Cerebellar nuclear complex (tissue), 1 donor: ENCODE measurements around the gene MYO18B.
"Not testable (repeated sequence)": the region's sequence is repeated elsewhere in the genome, so short reads cannot be mapped to it uniquely, and the experiment has no call there.

Experiments
- DNase-seq, 2 experiments: peaks; one replicate each; lab custom pipeline; 2025; lab: John Stamatoyannopoulos, UW

The MYO18B gene, protein sequence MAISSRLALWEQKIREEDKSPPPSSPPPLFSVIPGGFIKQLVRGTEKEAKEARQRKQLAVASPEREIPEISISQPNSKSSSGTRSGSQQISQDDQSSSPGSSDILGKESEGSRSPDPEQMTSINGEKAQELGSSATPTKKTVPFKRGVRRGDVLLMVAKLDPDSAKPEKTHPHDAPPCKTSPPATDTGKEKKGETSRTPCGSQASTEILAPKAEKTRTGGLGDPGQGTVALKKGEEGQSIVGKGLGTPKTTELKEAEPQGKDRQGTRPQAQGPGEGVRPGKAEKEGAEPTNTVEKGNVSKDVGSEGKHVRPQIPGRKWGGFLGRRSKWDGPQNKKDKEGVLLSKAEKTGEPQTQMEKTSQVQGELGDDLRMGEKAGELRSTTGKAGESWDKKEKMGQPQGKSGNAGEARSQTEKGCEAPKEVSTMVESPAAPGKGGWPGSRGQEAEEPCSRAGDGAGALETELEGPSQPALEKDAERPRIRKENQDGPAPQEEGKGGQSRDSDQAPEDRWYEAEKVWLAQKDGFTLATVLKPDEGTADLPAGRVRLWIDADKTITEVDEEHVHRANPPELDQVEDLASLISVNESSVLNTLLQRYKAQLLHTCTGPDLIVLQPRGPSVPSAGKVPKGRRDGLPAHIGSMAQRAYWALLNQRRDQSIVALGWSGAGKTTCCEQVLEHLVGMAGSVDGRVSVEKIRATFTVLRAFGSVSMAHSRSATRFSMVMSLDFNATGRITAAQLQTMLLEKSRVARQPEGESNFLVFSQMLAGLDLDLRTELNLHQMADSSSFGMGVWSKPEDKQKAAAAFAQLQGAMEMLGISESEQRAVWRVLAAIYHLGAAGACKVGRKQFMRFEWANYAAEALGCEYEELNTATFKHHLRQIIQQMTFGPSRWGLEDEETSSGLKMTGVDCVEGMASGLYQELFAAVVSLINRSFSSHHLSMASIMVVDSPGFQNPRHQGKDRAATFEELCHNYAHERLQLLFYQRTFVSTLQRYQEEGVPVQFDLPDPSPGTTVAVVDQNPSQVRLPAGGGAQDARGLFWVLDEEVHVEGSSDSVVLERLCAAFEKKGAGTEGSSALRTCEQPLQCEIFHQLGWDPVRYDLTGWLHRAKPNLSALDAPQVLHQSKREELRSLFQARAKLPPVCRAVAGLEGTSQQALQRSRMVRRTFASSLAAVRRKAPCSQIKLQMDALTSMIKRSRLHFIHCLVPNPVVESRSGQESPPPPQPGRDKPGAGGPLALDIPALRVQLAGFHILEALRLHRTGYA (N-terminal part only)

DNA sequence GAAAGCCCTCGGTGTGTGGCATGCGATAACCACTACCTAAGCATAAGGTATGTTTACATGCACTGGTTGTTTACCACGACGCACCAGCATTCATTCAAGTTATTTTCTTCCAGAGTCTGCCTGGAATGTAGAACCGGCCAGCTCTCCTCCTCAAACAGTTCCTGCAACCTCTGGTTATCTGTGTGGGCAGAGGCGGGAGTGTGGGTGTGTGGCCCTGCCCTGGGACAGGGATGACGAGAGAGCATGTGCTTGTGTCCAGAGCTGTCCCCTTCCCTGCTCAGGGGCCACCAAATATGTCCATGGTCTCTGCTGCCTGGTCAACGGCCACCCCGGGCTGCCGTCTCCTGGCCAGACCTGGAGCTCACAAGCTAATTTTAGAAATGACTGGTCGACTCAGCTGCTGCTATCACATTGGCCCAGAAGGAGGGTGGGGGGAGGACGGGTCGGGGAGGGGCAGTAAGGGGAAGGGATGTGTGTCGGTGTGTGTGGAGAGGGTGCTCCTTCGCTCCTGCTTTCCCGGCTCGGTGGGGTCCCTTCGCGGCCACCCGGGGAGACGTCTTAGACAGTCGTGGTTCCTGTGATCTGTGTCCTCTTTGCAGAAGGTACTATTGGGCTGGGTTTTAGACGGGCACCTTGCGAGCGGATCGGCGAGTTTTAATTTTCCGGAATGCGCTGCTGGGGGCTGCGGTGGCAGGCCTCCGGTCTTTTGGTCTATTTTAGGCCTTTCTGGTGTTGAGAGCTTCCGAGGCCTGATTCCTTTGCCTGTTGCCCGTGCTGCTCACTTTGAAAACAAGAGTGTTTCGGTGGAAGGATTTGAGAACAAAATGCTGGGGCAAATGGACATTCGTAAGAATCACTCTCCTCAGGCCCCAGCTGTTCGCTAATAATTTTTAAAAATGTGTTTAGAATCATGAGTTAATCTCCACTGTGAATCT lies at the start of gene MYO18B:
Gene MYO18B, plus strand, starts transcription at position 497 of the 935 bp plus-strand sequence. CDS start 18,905 bp downstream, outside the sequence.
- no peak for DNase-seq

DNA sequence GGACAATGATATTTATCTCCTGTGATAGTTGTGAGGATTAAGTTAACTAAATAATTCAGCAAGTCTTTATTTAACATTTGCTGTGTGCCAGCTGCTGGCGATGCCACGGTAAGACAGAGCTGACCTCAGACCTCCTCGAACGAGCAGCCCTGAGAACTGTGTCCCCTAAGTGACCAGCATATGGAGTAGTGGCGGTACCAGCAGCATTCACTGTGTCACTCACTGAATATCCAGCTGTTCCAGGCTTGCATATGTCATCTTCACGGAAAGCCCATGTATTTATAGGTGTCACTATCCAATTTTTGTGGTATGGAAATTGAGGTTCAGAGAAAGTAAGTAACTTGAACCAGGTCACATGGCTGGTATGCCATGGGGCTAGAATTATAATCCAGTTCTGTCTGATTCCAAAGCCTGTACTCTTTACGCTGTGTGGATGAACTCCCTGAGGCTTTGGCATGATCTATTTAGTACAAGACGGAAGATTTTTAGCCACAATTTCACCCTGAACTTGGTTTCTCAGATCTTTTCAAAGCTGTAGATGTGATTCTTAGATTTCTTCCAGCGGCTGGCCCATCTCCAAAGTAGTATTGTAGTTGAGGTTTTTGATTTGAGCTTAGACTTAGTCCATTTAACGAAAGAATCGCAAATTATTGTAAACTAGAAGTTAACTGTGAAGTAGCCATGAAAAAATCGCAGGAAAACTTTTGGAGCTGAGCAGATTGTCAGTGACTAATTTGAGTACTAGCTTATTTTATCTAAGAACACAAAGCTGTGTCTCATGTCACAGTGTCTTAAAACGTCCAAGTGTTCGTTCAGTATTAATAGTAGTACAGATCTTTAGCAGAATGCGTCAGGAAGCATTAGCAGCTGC lies 49.4 kb upstream of the MYO18B start:
- no peak for DNase-seq

DNA sequence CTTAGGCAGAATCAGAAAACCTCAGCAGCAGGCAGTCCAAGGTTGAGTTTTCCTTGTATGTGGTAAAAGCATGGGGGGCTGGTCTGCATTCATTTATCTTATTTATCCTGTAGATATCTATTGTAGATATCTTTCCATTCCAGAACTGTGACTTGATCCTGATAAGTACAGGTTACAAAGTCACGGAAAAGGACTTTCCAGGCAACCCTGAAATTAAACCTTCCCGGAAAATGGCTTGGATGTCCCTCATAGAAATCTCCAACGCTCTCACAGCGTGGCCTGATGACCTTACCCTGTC lies 48.8 kb upstream of the MYO18B start:
- no peak for DNase-seq

GRCh38 chr22:25694196-25694907 lies 47.6 kb upstream of the MYO18B start:
- DNase-seq, result no peak

DNA sequence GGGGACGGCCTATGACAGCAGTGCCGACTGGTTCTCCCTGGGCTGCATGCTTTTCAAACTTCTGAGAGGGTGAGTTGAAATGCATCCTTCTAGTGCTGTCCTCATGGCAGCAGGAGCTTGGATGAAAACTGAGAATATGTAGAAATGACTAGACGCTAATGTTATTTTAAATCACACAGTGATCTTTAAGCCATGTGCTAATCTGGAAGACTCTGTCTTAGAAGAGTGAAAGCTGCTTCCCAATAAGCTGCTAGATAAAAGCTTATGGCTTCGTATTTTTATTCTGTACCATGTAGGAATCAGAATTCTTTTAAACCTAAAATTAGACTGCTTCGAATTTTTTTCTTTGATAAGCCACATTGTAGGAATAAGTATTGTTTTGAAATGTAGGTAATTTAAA lies 46.8 kb upstream of the MYO18B start:
- no peak for DNase-seq

DNA sequence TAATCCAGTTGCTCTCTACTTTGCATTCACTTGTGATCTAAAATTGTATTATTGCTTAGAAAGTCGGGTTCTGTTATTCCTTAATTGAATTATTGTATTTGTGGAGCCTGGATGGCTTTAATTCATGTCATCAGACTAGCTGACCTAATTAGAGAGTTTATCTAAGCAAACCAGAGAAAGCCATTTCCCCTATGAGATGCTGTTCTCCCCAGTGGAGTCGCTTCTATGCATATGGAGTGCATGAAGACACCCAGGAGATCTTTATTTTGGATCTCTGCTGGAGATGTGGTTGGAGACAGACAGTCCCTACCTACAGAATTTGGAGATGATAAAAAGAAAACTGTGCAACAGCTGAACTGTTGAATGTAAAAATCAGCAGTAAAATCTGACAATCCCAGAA lies 45.2 kb upstream of the MYO18B start:
- DNase-seq, result no peak

DNA sequence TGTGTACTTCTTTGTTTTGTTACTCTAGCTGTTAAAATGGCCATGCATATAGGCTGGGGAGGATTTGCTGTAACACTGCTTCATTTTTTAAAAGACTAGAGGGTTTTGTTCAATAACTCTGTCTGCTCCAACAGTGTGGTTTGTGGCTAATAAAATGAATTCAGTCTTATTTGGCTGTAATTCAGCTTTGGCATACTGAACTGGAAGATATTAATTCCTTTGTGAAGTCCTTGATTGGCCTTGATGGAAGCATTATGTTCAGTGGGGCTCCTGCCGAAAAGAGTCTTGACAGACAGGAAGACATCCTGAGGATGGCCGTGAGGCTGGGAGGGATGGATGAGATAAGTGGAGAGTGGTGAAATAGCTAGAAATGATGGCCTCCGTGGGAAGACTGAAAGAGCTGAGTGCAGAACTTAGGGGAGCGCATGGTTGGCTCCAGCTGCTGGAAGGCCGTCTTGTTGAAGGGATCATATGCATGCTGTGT lies 44.8 kb upstream of the MYO18B start:
- DNase-seq, result no peak

DNA sequence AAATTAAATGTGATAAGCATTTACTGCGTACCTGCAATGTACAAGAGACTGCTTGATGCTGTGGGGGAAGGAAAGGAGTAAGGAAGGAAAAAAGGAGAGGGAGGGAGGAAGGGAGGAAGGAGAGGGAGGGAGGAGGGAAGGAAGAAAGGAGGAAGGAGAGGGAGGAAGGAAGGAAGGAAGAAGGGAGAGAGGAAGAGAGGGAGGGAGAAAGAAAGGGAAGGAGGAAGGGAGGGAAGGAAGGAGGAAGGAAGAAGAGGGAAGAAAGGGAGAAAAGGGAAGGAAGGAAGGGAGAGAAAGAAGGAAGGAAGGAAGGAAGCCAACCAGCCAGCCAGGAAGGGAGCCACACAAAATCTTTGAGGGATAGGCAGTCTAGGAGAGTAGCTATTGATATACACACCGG lies 44.0 kb upstream of the MYO18B start:
- DNase-seq, result no peak

GRCh38 chr22:25698461-25698860 lies 43.5 kb upstream of the MYO18B start:
- no peak for DNase-seq

DNA sequence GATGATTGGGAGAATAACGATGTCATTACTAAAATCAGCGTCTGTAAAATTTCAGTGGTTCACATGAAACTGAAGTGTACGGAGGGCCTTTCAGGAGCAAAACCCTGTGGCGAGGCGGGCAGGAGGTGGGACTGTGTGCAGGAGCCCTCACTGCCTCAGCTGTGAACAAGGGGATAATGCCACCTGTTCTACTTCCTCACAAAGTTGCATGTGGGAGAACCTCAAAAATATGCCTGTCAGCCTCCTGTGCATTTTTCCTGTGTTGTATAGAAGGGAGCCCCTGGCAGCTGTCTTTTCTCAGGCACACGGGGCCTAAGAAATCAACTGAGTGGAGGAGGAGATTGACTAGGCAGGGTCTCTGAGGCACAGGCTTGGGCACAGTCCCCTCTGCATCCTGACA lies 43.0 kb upstream of the MYO18B start:
- no peak for DNase-seq

- no peak for DNase-seq
Measured at GRCh38 chr22:25701056-25701780, 40.8 kb upstream of the MYO18B start.

GRCh38 chr22:25702040-25702439 lies 39.9 kb upstream of the MYO18B start:
- peak in 1 of 2 experiments; percentile 11 for DNase-seq

DNA sequence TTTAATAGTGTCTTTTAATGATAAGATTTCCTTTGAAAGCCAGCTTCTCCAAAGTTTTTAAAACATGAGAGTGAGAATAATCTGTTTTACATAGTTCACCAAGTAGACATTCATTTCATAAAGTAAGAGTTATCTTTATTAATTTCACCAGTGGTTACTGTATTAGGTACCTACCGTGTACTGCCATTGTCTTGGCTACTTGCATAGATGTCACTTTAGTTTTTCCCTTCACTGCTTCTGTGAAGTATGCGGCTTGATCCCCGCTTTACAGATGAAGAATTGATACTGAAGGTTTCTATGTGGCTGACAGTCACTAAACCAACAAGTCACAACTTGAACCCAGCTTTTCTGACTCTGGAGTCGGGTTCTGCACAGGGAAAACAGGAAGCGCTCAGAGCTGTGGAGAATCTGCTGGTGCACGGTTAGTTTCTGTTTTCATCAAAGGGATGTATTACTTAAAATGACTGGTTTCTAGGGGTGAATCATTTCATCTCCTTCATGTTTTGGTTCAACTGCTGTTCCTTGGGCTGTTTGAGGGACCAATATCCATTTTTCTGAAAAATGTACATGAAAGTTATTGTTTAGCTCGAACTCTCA lies 39.3 kb upstream of the MYO18B start:
- DNase-seq, result no peak

DNA sequence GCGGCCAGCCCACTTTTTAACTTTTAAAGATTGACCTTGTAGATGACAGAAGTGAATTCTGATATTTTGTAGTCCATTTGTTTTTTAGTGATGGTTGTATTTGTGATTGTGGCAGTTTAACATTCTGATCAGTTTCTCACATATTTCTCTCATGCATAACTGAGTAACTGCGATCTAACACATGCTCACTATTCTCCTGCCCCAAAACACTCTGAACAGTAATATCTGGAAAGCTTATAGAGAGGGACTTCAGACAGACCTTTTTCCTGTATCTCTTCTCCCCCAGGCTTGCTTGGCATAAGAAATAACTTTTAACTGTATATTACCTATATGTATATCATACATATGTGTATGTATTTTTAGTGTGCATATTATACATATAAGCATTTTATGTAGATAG lies 37.3 kb upstream of the MYO18B start:
- no peak for DNase-seq

GRCh38 chr22:25706197-25706596 lies 35.8 kb upstream of the MYO18B start:
- DNase-seq, result no peak

DNA sequence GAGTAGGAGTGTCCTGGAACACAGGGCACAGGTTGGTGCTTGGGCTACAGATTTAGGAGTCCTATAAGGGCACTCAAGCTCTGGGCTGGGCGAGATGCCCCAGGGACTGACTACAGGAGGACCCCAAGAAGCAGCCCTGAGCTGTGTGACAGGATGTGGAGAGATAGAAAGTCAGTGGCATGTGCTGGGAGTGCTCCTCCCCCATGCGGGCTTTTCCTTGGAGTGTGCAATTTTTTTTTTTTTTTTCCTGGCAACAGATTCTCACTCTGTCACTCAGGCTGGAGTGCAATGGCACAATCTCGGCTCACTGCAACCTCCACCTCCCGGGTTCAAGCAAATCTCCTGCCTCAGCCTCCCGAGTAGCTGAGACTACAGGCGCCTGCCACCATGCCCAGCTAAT lies 33.6 kb upstream of the MYO18B start:
- DNase-seq, result not testable (repeated sequence)

DNA sequence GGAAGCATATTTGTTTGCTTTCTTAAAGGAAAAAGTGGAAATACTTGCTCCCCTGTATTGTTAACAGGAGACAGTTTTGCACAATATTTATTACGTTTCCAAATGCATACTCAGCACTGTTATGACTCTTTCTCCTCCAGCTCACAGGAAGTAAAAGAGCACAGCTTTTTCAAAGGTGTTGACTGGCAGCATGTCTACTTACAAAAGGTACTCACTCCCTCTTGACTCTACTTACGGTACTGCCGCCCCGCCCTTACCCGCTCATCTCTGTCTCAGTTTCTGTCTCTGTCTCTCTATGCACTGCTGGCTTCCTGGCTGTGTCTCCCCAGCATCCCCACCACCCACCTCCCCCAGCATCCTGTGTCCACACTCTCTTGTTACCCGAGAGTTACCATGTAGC lies 32.2 kb upstream of the MYO18B start:
- no peak for DNase-seq

- DNase-seq, result no peak
Measured at GRCh38 chr22:25710501-25710900, 31.5 kb upstream of the MYO18B start.
